ENCODE data around the gene CD37.

- TF ChIP-seq EZH2phosphoT487 (IDR thresholded peaks at IDR 0.05; ENCODE audit: borderline replicate concordance, low read length) (no peak), CTCF (IDR thresholded peaks at IDR 0.05; ENCODE audit: low read depth, low read length, poor library complexity, severe bottlenecking) (no peak)
Observed at GRCh38 chr19:49356382-49356781, 21.2 kb downstream of the CD37 start.
